ENCODE data around the gene LRBA.
"Not testable (repeated sequence)": the region's sequence is repeated elsewhere in the genome, so short reads cannot be mapped to it uniquely, and the experiment has no call there.

- not testable (repeated sequence) for TF ChIP-seq TAF1 (IDR thresholded peaks at IDR 0.05; ENCODE audit: borderline replicate concordance, low read depth, low read length); POLR2A (IDR thresholded peaks at IDR 0.05; ENCODE audit: low read depth, low read length); POLR2AphosphoS5 (IDR thresholded peaks at IDR 0.05; ENCODE audit: low read depth, low read length)
Measured at GRCh38 chr4:150386415-150386814, 628.7 kb downstream of the LRBA start.

Data from GM12892 (cell line).